Measurements from ENCODE around the gene CACNA1C.

The CACNA1C gene

DNA sequence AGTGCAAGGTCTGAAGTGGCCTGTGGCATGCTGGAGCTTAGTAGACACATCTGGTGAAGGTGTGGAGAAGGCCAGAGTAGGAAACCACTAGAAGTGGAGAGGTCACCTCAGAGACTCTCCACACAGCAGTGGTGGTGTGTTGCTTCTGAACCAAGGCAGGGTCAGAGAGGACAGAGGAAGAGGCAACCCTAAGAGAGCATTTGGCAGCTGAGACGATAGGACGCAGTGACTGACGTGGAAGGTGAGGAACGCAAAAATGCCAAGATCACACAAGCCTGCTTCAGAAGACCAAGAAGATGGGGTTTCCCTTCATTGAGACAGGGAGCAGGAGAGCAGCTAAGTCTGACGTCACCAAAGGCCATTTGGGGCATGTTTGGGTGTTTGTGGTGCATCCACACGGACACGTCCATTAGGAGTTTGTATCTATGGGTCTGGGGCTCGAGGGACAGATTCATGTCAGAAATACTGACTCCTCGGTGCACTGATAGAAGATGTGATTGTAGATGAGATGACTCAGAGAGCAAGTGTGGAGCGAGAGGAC, 338.1 kb downstream of the CACNA1C start:
- H3K36me3 ChIP-seq (ENCODE audit: low read depth), result no peaks in the 10 kb centered on the region
- ATAC-seq (ENCODE audit: low read depth) (no peak), DNase-seq (ENCODE audit: low spot score) (no peak)
- no peak overlapping the region for H3K27ac ChIP-seq (ENCODE audit: poor library complexity, severe bottlenecking)
- H3K4me1 ChIP-seq (ENCODE audit: insufficient read depth, poor library complexity, severe bottlenecking), result peaks cover 5% of the 10 kb centered on the region
- no peaks in the 10 kb centered on the region for H3K9me3 ChIP-seq (ENCODE audit: severe bottlenecking)
- H3K27me3 ChIP-seq (ENCODE audit: insufficient read depth, poor library complexity, severe bottlenecking), result no peaks in the 10 kb centered on the region
- TF ChIP-seq, protein P1, sequence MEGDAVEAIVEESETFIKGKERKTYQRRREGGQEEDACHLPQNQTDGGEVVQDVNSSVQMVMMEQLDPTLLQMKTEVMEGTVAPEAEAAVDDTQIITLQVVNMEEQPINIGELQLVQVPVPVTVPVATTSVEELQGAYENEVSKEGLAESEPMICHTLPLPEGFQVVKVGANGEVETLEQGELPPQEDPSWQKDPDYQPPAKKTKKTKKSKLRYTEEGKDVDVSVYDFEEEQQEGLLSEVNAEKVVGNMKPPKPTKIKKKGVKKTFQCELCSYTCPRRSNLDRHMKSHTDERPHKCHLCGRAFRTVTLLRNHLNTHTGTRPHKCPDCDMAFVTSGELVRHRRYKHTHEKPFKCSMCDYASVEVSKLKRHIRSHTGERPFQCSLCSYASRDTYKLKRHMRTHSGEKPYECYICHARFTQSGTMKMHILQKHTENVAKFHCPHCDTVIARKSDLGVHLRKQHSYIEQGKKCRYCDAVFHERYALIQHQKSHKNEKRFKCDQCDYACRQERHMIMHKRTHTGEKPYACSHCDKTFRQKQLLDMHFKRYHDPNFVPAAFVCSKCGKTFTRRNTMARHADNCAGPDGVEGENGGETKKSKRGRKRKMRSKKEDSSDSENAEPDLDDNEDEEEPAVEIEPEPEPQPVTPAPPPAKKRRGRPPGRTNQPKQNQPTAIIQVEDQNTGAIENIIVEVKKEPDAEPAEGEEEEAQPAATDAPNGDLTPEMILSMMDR (IDR thresholded peaks at IDR 0.05; ENCODE audit: poor library complexity, severe bottlenecking), result no peak
- H3K4me3 ChIP-seq (ENCODE audit: severe bottlenecking), result no peak overlapping the region

DNA sequence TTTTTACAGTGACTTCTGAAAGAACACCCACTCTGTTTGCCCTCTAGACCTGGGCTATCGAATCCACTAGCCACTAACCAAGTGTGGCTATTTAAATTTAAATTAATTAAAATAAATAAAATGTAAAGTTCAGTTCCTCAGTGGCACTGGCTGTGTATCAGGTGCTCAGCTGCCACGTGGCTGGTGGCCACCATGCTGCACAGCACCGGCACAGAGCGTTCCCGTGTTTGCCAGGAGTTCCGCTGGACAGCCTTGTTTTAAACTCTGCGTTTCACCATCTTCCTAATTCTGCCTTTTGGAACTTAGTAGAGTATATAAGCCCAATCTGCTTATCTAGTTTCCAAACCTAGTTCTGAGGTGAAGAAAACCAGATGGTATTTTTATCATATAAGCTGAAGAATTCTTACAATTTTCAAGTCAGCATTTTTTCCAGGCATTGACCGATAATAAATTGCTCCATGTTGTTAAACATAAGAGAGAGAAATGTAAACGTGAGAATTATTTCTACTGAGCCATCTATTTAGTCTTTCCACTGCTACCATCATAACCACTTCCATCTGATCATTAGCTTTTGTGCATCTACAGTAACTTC, 339.0 kb downstream of the CACNA1C start:
- no peaks in the 10 kb centered on the region for H3K36me3 ChIP-seq (ENCODE audit: low read depth)
- DNase-seq (ENCODE audit: low spot score), result no peak
- H3K4me1 ChIP-seq (ENCODE audit: insufficient read depth, poor library complexity, severe bottlenecking), result peaks cover 5% of the 10 kb centered on the region
- H3K9me3 ChIP-seq (ENCODE audit: severe bottlenecking), result no peaks in the 10 kb centered on the region
- H3K4me3 ChIP-seq (ENCODE audit: severe bottlenecking), result no peak overlapping the region
- no peaks in the 10 kb centered on the region for H3K27me3 ChIP-seq (ENCODE audit: insufficient read depth, poor library complexity, severe bottlenecking)
- no peak for ATAC-seq (ENCODE audit: low read depth)
- H3K27ac ChIP-seq (ENCODE audit: poor library complexity, severe bottlenecking), result no peak overlapping the region
- TF ChIP-seq, protein P1 (IDR thresholded peaks at IDR 0.05; ENCODE audit: poor library complexity, severe bottlenecking), result no peak

DNA sequence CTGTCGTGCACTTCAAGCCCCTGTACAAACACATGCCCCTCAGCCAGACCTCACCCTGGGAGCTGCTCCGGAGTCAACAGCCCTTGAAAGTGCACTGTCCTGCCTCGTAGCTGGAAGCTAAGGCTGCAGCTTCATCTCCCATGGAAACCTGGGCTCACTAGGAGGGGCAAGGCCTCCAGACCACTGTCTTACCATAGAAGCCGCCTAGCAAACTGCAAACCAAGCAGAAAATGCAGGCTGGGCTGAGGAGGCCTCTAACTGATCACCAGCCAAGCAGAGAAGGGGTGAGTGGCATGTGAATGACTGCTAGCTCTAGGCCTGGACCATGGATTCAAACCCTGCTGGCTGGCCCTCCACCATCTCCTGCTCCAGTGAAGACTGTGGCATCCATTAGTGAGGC, 340.2 kb downstream of the CACNA1C start:
- no peak overlapping the region for H3K4me3 ChIP-seq (ENCODE audit: severe bottlenecking)
- no peaks in the 10 kb centered on the region for H3K27me3 ChIP-seq (ENCODE audit: insufficient read depth, poor library complexity, severe bottlenecking)
- no peaks in the 10 kb centered on the region for H3K9me3 ChIP-seq (ENCODE audit: severe bottlenecking)
- DNase-seq (ENCODE audit: low spot score) (no peak), ATAC-seq (ENCODE audit: low read depth) (no peak)
- TF ChIP-seq, protein P1 (IDR thresholded peaks at IDR 0.05; ENCODE audit: poor library complexity, severe bottlenecking), result no peak
- H3K4me1 ChIP-seq (ENCODE audit: insufficient read depth, poor library complexity, severe bottlenecking), result peaks cover 5% of the 10 kb centered on the region
- H3K27ac ChIP-seq (ENCODE audit: poor library complexity, severe bottlenecking), result no peak overlapping the region
- H3K36me3 ChIP-seq (ENCODE audit: low read depth), result no peaks in the 10 kb centered on the region

DNA sequence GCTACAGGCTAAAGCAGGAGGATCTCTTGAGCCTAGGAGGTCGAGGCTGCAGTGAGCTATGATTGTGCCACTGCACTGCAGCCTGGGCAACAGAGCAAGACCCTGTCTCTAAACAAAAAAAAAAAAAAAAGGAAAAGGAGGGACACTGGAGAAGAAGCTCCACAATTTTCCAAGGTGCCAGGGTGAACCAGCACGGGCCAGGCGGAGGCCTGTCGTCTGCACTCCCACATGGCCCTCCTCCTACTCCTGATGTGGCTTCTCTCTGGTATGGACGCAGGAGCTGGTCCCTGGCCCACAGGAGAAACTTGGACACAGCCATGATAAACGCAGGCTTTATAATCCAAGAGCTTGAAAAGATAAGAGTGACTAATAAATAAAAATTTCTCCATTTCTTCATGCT, 341.2 kb downstream of the CACNA1C start:
- TF ChIP-seq, protein P1 (IDR thresholded peaks at IDR 0.05; ENCODE audit: poor library complexity, severe bottlenecking), result no peak
- H3K4me3 ChIP-seq (ENCODE audit: severe bottlenecking), result no peak overlapping the region
- H3K36me3 ChIP-seq (ENCODE audit: low read depth), result no peaks in the 10 kb centered on the region
- DNase-seq (ENCODE audit: low spot score) (peak; percentile 23), ATAC-seq (ENCODE audit: low read depth) (no peak)
- H3K9me3 ChIP-seq (ENCODE audit: severe bottlenecking), result no peaks in the 10 kb centered on the region
- peaks cover 5% of the 10 kb centered on the region for H3K4me1 ChIP-seq (ENCODE audit: insufficient read depth, poor library complexity, severe bottlenecking)
- H3K27ac ChIP-seq (ENCODE audit: poor library complexity, severe bottlenecking), result no peak overlapping the region
- H3K27me3 ChIP-seq (ENCODE audit: insufficient read depth, poor library complexity, severe bottlenecking), result no peaks in the 10 kb centered on the region

DNA sequence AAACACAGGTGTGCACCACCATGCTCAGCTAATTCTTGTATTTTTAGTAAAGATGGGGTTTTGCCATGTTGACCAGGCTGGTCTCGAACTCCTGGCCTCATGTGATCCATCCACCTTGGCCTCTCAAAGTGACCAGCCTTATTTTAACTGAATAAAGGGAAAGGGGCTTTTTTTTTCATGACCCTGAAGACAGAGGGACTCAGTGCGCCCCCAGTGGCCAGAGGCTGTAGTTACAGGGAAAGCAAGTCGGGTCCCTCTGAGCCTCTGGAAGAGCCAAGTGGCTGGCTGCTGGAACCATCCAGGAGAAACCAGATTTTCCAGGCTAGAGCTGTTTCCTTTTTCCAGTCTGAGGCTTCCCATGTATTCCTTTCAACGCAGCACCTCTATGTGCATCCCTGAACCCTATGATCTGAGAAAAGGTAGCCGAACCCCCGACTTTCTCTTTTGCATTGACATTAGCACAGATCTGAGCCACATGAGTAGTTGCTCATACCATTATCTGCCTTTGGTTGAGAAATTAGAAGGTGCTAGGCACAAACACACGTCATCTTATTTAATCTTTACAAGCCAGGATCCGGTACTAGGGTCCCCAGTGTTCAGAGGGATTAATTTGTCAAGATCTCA, 342.7 kb downstream of the CACNA1C start:
- Histone ChIP-seq H3K4me1 (ENCODE audit: insufficient read depth, poor library complexity, severe bottlenecking) (no peaks in the 10 kb centered on the region), H3K27ac (ENCODE audit: poor library complexity, severe bottlenecking) (no peak overlapping the region), H3K36me3 (ENCODE audit: low read depth) (no peaks in the 10 kb centered on the region), H3K4me3 (ENCODE audit: severe bottlenecking) (no peak overlapping the region), H3K27me3 (ENCODE audit: insufficient read depth, poor library complexity, severe bottlenecking) (no peaks in the 10 kb centered on the region), H3K9me3 (ENCODE audit: severe bottlenecking) (no peaks in the 10 kb centered on the region)
- no peak for ATAC-seq (ENCODE audit: low read depth)
- peak; percentile 45 for DNase-seq (ENCODE audit: low spot score)
- TF ChIP-seq, protein P1 (IDR thresholded peaks at IDR 0.05; ENCODE audit: poor library complexity, severe bottlenecking), result peak; percentile 91

All from RWPE2 (cell line).